Prostate gland (tissue), 2 donors: ENCODE data around the gene CADPS2. TPM values are rescaled to one million over a fixed set of nuclear protein-coding genes. Genes with fewer than 3 reads are reported as not detected.

ENCODE experiments used
- DNase-seq: peaks from one replicate; pipeline ENCODE4 v3.0.0-alpha.2; 2019; ENCODE audit warnings: low spot score
- H3K27ac ChIP-seq, 2 donors: fragments of 200-600 bp; sonication (generic); 2 replicates each; pipeline ENCODE4 v1.5.1; 2017 to 2019
- H3K27me3 ChIP-seq: fragments of 200-600 bp; sonication (generic); replicated peaks from 2 replicates; pipeline ENCODE4 v1.5.1; 2019; ENCODE audit not compliant: insufficient read depth
- H3K36me3 ChIP-seq, 2 donors: fragments of 200-600 bp; sonication (generic); 1 replicate in 1 of 2; 2 replicates in 1 of 2; pipeline versions ENCODE4 v1.5.1 to v1.8.1; 2017 to 2019
- H3K4me1 ChIP-seq: fragments of 200-600 bp; sonication (generic); replicated peaks from 2 replicates; pipeline ENCODE4 v1.5.1; 2019
- H3K4me3 ChIP-seq, 2 donors: fragments of 200-600 bp; sonication (generic); 2 replicates each; pipeline ENCODE4 v1.5.1; 2017 to 2019
- H3K9me3 ChIP-seq: fragments of 200-600 bp; sonication (generic); 2 replicates; pipeline ENCODE4 v1.5.1; 2017
- CTCF ChIP-seq, 4 experiments: fragments of 200-600 bp in 2 of 4; fragments of 450-650 bp in 2 of 4; sonication (generic) in 2 of 4; IDR thresholded peaks; 1 replicate in 3 of 4; 2 replicates in 1 of 4; pipeline ENCODE4 v1.5.1; 2016 to 2019; ENCODE audit warnings: antibody characterized with exemption in 4 of 4, mild to moderate bottlenecking in 2 of 4, moderate library complexity in 2 of 4
- POLR2A ChIP-seq: fragments of 450-650 bp; IDR thresholded peaks from one replicate; pipeline ENCODE4 v1.6.1; 2016; ENCODE audit warnings: antibody characterized with exemption, mild to moderate bottlenecking
- POLR2AphosphoS5 ChIP-seq: sonication (generic); formaldehyde crosslinking; IDR thresholded peaks from one replicate; pipeline ENCODE4 v1.6.1; 2017; ENCODE audit warnings: antibody characterized with exemption
- WGBS: methylation state at CpG from one replicate; pipeline ENCODE4 v1.1.5; 2018; 5-methylcytosine and 5-hydroxymethylcytosine counted together
- intact Hi-C: fragments of 100-400 bp; cut with DNase I; formaldehyde crosslinking; loops from one replicate; pipeline ENCODE4 v1.14.2; 2022
- total RNA-seq, 2 donors: library from RNA; depleted of rRNA; stranded (reverse); fragments of >200 nt; gene quantifications; one replicate each; pipeline ENCODE4 v1.1.0, GENCODE V29; 2016

The CADPS2 gene
- total RNA-seq, 2 donors from 2014 or later: 22.2 to 50.4 TPM

GRCh38 chr7:122305475-122306319 lies 580.6 kb downstream of the CADPS2 start:
- TF ChIP-seq POLR2AphosphoS5: no peak
- TF ChIP-seq POLR2A: no peak
- TF ChIP-seq CTCF (IDR thresholded peaks at IDR 0.05): no peak
- Histone ChIP-seq H3K27me3 (peaks cover 57% of the 10 kb centered on the region), H3K4me1 (peaks cover 4% of the 10 kb centered on the region), H3K36me3 (no peaks in the 10 kb centered on the region), H3K27ac (no peak overlapping the region), H3K4me3 (peak overlapping the region in 1 of 2 donors; percentile 2), H3K9me3 (no peaks in the 10 kb centered on the region)
- no peak for DNase-seq
- 2% methylated on average over 53 of the region's 65 CpGs for WGBS
- intact Hi-C loops: no loop called here

- no peak overlapping the region for H3K4me3 ChIP-seq
- 4% methylated on average over 24 of the region's 24 CpGs for WGBS
Observed at GRCh38 chr7:122304996-122305421, 581.3 kb downstream of the CADPS2 start.

GRCh38 chr7:122304319-122304975 lies 581.8 kb downstream of the CADPS2 start, which contains the start of gene FEZF1:
FEZF1 (minus strand) TSS chr7:122304750; CDS start chr7:122304437, 313 bp downstream.
- H3K9me3 ChIP-seq: no peaks in the 10 kb centered on the region
- intact Hi-C loops: no loop called here
- peaks cover 59% of the 10 kb centered on the region for H3K27me3 ChIP-seq
- no peak within 1 kb of the TSS for H3K27ac ChIP-seq
- DNase-seq: peak; percentile 58
- peak; percentile 72 for TF ChIP-seq POLR2AphosphoS5
- TF ChIP-seq POLR2A: no peak
- peaks cover 4% of the 10 kb centered on the region for H3K4me1 ChIP-seq
- H3K36me3 ChIP-seq: no peaks in the 10 kb centered on the region
- WGBS: 5% methylated on average over 35 of the region's 35 CpGs
- H3K4me3 ChIP-seq: no peak within 1 kb of the TSS

More at GRCh38 chr7:122304996-122305421, 581.3 kb downstream of the CADPS2 start:
- TF ChIP-seq CTCF (IDR thresholded peaks at IDR 0.05) (no peak), POLR2A (no peak), POLR2AphosphoS5 (no peak)
- Histone ChIP-seq H3K9me3 (no peaks in the 10 kb centered on the region), H3K4me1 (peaks cover 4% of the 10 kb centered on the region), H3K27ac (no peak overlapping the region), H3K27me3 (peaks cover 55% of the 10 kb centered on the region), H3K36me3 (no peaks in the 10 kb centered on the region)
- DNase-seq: no peak
- intact Hi-C loops: no loop called here

GRCh38 chr7:122303531-122304318 lies 582.5 kb downstream of the CADPS2 start:
- Histone ChIP-seq H3K27me3 (peaks cover 60% of the 10 kb centered on the region), H3K4me1 (peaks cover 4% of the 10 kb centered on the region), H3K36me3 (no peaks in the 10 kb centered on the region), H3K27ac (no peak overlapping the region), H3K4me3 (no peak overlapping the region), H3K9me3 (no peaks in the 10 kb centered on the region)
- DNase-seq: no peak
- WGBS: 6% methylated on average over 30 of the region's 48 CpGs
- intact Hi-C loops: no loop called here
- TF ChIP-seq POLR2AphosphoS5: no peak

- H3K36me3 ChIP-seq: no peaks in the 10 kb centered on the region
- peaks cover 4% of the 10 kb centered on the region for H3K4me1 ChIP-seq
- intact Hi-C loops: no loop called here
- TF ChIP-seq POLR2A: no peak
- no peak for TF ChIP-seq POLR2AphosphoS5
- no peak for TF ChIP-seq CTCF (IDR thresholded peaks at IDR 0.05)
- 13% methylated on average over 16 of the region's 16 CpGs for WGBS
- DNase-seq: no peak
- no peak overlapping the region for H3K27ac ChIP-seq
- no peak overlapping the region for H3K4me3 ChIP-seq
- H3K27me3 ChIP-seq: peaks cover 57% of the 10 kb centered on the region
- no peaks in the 10 kb centered on the region for H3K9me3 ChIP-seq
Observed at GRCh38 chr7:122302761-122303530, 583.3 kb downstream of the CADPS2 start.
